Bronchial epithelial cell (primary cell): ENCODE data around the gene AHCYL2. TPM values are rescaled to one million over a fixed set of nuclear protein-coding genes. Genes with fewer than 3 reads are reported as not detected.
"Not testable (repeated sequence)": the region's sequence is repeated elsewhere in the genome, so short reads cannot be mapped to it uniquely, and the experiment has no call there.

Experiments used
- DNase-seq: peaks from one replicate; pipeline ENCODE4 v3.0.0-alpha.2; 2010; ENCODE audit warnings: low read depth
- FAIRE-seq: peaks from 2 replicates; lab custom pipeline; 2011; peaks lifted over from hg19 to GRCh38; lab: Jason Lieb, UNC
- H3K27me3 ChIP-seq: 2 replicates; pipeline ENCODE4 v1.5.1; 2011; ENCODE audit warnings: low read length; ENCODE audit not compliant: control insufficient read depth, insufficient read depth
- H3K36me3 ChIP-seq: 2 replicates; pipeline ENCODE4 v1.5.1; 2011; ENCODE audit warnings: low read length; ENCODE audit not compliant: control insufficient read depth, insufficient read depth
- H3K4me3 ChIP-seq: 2 replicates; pipeline ENCODE4 v1.5.1; 2011; ENCODE audit warnings: mild to moderate bottlenecking, low read depth, low read length, control low read depth
- total RNA-seq: library from RNA; depleted of rRNA; stranded (reverse); fragments of >200 nt; gene quantifications from 2 replicates; pipeline ENCODE4 v1.2.1, GENCODE V29; 2014
- TF ChIP-seq, protein P1 (sequence below): IDR thresholded peaks from 2 replicates; pipeline ENCODE4 v1.5.1; 2011; ENCODE audit warnings: mild to moderate bottlenecking, moderate library complexity, low read length, control low read depth, inconsistent platforms; ENCODE audit not compliant: insufficient read depth, severe bottlenecking

AHCYL2 gene
- total RNA-seq, 1 donor from 2014 or later = 5.0 TPM

DNA sequence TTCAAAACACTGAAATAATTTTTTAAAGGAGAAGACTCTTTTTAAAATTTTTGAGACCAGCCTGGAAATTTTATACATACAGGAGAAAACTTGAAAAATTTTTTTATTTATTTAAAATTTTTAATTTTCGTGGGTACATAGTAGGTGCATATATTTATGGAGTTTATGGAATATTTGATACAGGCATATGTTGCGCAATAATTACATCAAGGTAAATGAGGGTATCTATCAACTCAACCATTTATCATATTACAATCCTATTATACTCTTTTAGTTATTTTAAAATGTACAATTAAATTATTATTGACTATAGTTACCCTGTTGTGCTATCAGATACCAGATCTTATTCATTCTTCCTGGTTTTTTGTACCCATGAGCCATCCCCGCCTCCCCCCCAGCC is 75.1 kb downstream of the AHCYL2 start:
- FAIRE-seq (no peak), DNase-seq (no peak)
- H3K4me3 ChIP-seq = no peak overlapping the region
- TF ChIP-seq, protein P1, sequence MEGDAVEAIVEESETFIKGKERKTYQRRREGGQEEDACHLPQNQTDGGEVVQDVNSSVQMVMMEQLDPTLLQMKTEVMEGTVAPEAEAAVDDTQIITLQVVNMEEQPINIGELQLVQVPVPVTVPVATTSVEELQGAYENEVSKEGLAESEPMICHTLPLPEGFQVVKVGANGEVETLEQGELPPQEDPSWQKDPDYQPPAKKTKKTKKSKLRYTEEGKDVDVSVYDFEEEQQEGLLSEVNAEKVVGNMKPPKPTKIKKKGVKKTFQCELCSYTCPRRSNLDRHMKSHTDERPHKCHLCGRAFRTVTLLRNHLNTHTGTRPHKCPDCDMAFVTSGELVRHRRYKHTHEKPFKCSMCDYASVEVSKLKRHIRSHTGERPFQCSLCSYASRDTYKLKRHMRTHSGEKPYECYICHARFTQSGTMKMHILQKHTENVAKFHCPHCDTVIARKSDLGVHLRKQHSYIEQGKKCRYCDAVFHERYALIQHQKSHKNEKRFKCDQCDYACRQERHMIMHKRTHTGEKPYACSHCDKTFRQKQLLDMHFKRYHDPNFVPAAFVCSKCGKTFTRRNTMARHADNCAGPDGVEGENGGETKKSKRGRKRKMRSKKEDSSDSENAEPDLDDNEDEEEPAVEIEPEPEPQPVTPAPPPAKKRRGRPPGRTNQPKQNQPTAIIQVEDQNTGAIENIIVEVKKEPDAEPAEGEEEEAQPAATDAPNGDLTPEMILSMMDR = no peak
- no peaks in the 10 kb centered on the region for H3K36me3 ChIP-seq
- H3K27me3 ChIP-seq = no peaks in the 10 kb centered on the region

DNA sequence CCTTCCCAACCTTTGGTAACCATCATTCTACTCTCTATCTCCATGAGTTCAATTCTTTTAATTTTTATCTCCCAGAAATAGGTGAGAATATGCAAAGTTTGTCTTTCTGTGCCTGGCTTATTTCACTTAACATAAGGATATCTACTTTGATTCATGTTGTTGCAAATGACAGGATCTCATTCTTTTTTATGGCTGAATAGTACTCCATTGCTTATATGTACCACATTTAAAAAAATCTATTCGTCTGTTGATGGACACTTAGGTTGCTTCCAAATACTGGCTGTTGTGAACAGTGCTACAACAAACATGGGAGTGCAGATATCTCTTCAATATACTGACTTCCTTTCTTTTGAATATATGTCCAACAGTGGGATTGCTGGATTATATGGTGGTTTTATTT is 75.5 kb downstream of the AHCYL2 start:
- H3K27me3 ChIP-seq, DNase-seq, FAIRE-seq: not testable (repeated sequence)

DNA sequence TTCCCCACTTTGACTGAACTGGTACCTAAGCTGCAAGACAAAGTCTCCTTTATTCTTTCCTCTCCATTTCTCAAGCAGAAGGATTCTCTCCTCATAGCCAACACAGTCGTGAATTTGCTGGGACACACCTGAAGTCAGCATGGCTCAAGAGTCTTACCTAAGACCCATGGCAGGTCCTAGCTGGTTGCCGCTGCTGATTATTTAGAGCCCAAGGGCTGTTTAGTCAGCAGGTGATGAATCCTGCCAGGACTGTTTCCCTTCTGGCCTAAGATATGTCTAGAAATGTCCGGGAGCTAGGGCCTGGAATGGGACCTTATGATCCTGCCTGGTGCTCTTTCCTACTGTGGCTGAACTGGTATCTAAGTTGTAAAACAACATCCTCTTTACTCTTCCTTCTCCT is 82.8 kb downstream of the AHCYL2 start:
- Histone ChIP-seq H3K4me3 (no peak overlapping the region), H3K27me3 (no peaks in the 10 kb centered on the region), H3K36me3 (no peaks in the 10 kb centered on the region)
- DNase-seq = peak; percentile 98
- FAIRE-seq = peak; percentile 92
- TF ChIP-seq, protein P1 = no peak

More for the DNA sequence above, 75.5 kb downstream of the AHCYL2 start:
- not testable (repeated sequence) for H3K4me3 ChIP-seq, H3K36me3 ChIP-seq

DNA sequence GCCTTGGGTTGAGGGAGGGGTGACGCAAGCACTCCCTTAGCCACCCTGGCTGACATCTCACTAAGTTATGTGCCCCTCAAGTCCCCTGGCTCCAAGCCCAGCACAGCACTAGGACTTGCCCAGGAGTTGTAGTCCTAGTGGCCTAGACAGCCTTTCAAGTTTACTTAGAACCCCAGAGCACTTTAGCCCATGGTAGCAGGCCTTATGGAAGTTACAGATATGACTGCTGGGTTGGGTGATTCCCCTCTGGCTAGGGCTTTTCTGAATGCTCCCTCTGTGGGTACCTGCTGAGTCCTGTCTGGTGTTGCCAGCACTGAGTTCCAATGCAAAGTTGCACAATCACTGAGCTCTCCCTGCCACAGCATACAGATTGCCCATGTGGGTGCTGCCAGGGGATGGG is 83.2 kb downstream of the AHCYL2 start:
- Histone ChIP-seq H3K4me3 (no peak overlapping the region), H3K27me3 (no peaks in the 10 kb centered on the region), H3K36me3 (no peaks in the 10 kb centered on the region)
- FAIRE-seq = peak; percentile 55
- TF ChIP-seq, protein P1 = no peak
- peak; percentile 96 for DNase-seq

DNA sequence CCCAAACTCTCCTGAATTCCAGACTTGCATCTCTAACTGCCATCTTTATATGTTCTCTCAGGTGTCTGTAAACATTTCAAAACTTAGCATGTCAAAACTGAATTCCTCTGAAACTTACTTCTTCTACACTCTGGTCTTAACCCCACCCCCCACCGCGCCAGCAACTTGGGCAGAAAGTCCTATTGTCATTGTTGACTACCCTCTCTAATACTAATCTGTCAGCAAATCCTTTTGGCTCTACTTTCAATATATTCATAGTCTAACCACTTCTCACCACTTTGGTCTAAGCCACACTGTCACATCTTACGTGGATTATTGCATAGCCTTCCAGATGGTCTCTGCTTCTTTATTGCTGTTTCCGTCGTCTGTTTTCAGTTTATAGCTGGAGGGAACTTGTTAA is 86.6 kb downstream of the AHCYL2 start:
- TF ChIP-seq, protein P1 = no peak
- Histone ChIP-seq H3K36me3 (no peaks in the 10 kb centered on the region), H3K4me3 (no peak overlapping the region), H3K27me3 (no peaks in the 10 kb centered on the region)
- FAIRE-seq = no peak
- no peak for DNase-seq

DNA sequence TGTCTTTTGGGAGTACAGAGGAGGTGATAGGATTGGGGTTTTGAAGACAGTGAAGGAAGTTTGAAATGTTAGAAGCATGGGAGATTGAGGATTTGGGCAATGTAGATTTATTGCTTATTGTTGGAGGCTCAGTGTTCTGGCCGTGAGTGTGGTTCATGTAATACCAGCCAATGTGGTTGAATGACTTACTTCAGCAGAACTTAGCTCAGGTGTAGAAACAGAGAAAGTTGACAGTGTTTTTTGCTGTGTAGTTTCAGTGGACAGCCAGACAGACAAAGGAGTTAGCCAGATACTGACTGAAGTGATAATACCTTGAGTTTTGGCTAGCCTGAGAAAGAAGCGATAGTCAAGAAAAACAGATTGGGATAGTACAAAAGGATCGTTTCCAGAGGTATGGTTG is 88.5 kb downstream of the AHCYL2 start:
- no peaks in the 10 kb centered on the region for H3K36me3 ChIP-seq
- DNase-seq (no peak), FAIRE-seq (no peak)
- H3K27me3 ChIP-seq = no peaks in the 10 kb centered on the region
- TF ChIP-seq, protein P1 = no peak
- no peak overlapping the region for H3K4me3 ChIP-seq
